HepG2 (cell line): ENCODE results near the gene FKBP9. TPM values are rescaled to one million over a fixed set of nuclear protein-coding genes. Genes with fewer than 3 reads are reported as not detected.

Source experiments
- HOXA9 ChIP-seq: sonication (generic); formaldehyde crosslinking; IDR thresholded peaks from 2 replicates; pipeline ENCODE4 v1.8.1; 2022; ENCODE audit warnings: missing genetic modification reagents, mild to moderate bottlenecking, moderate library complexity, borderline replicate concordance
- NFYC ChIP-seq: IDR thresholded peaks from 2 replicates; pipeline ENCODE4 v1.6.1; 2016; ENCODE audit warnings: missing genetic modification reagents, missing compliant biosample characterization
- SIX4 ChIP-seq: sonication (generic); formaldehyde crosslinking; IDR thresholded peaks from 2 replicates; pipeline ENCODE4 v1.4.0; 2020; ENCODE audit warnings: missing genetic modification reagents
- SMAD1 ChIP-seq: sonication (generic); formaldehyde crosslinking; IDR thresholded peaks from 2 replicates; pipeline ENCODE4 v1.4.0; 2020; ENCODE audit warnings: missing genetic modification reagents, low read depth, mild to moderate bottlenecking, borderline replicate concordance
- ZNF407 ChIP-seq: sonication (generic); formaldehyde crosslinking; IDR thresholded peaks from one replicate; pipeline ENCODE4 v1.5.1; 2020; ENCODE audit warnings: mild to moderate bottlenecking, missing genetic modification reagents; ENCODE audit errors: not compliant biosample characterization
- ZNF570 ChIP-seq: sonication (generic); formaldehyde crosslinking; IDR thresholded peaks from 2 replicates; pipeline ENCODE4 v1.4.0; 2020; ENCODE audit warnings: mild to moderate bottlenecking, missing genetic modification reagents, borderline replicate concordance
- ZNF572 ChIP-seq: sonication (generic); formaldehyde crosslinking; IDR thresholded peaks from 2 replicates; pipeline ENCODE4 v1.5.1; 2020; ENCODE audit warnings: mild to moderate bottlenecking, missing genetic modification reagents
- polyA plus RNA-seq, 8 experiments: library from polyadenylated mRNA; depleted of rRNA in 3 of 8; stranded (reverse) in 7 of 8; unstranded in 1 of 8; fragments of >200 nt; fragmentation: Illumina TruSeq in 4 of 8; extraction: Trizol in 4 of 8; gene quantifications; 2 replicates each; pipeline versions ENCODE4 v1.2.1 to v1.2.3, GENCODE V29; 2011 to 2016; ENCODE audit warnings: low read depth in 4 of 8, missing spikeins in 1 of 8, mixed read lengths in 1 of 8; ENCODE audit not compliant: insufficient read depth in 1 of 8
- total RNA-seq, 5 experiments: library from RNA; depleted of rRNA; stranded (reverse); fragments of >200 nt; fragmentation: Illumina TruSeq; extraction: Trizol; gene quantifications; 2 replicates each; pipeline ENCODE4 v1.2.3, GENCODE V29; 2016; ENCODE audit warnings: low read depth in 1 of 5
- TF ChIP-seq, protein P1 (sequence below): sonication (generic); formaldehyde crosslinking; IDR thresholded peaks from 2 replicates; pipeline ENCODE4 v1.4.0; 2020; ENCODE audit warnings: missing genetic modification reagents, borderline replicate concordance
- TF ChIP-seq, protein P2 (sequence below): IDR thresholded peaks from 2 replicates; pipeline ENCODE4 v1.6.1; 2016; ENCODE audit warnings: missing compliant biosample characterization, missing genetic modification reagents, borderline replicate concordance
- TF ChIP-seq, protein P3 (sequence below): sonication (generic); formaldehyde crosslinking; IDR thresholded peaks from 2 replicates; pipeline ENCODE4 v1.8.0; 2022; ENCODE audit warnings: missing genetic modification reagents, mild to moderate bottlenecking, moderate library complexity, borderline replicate concordance

FKBP9 gene
- total and polyA plus RNA-seq, 2 of the 13 experiments (the other 11 are each of a cell fraction or from before 2014, with no cell fraction given) = 34.0 to 41.5 TPM

DNA sequence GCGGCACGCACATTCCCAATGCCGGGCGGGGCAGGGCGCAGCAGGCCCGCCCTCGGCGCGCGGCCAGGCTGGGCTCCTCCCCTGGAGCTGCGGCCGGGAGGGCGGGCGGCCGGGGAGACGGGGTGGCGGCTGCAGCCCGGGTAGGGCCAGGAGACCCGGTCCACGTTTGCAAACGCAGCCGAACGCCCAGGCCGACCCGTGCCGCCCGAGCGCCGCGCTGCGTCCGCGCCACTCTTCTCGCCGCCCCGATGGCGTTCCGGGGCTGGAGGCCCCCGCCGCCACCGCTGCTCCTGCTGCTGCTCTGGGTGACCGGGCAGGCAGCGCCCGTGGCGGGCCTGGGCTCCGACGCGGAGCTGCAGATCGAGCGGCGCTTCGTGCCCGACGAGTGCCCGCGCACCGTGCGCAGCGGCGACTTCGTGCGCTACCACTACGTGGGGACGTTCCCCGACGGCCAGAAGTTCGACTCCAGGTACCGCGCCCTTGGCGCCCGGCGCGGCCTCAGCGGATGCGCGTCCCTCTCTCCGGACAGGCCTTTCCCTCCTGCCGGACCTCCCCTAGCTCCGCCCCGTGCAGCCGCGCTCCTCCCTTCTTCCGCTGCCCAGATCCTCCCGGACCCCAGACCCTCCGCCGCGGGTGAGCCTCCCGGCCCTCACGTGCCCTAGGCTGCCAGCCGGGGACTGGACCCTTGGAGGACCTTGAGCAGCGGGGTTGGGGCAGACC is at the start of gene FKBP9 (continued):
- TF ChIP-seq ZNF407 = no peak
- TF ChIP-seq SMAD1 = peak; percentile 75; the same call in 1 of the 2 replicates
- TF ChIP-seq, protein P1, sequence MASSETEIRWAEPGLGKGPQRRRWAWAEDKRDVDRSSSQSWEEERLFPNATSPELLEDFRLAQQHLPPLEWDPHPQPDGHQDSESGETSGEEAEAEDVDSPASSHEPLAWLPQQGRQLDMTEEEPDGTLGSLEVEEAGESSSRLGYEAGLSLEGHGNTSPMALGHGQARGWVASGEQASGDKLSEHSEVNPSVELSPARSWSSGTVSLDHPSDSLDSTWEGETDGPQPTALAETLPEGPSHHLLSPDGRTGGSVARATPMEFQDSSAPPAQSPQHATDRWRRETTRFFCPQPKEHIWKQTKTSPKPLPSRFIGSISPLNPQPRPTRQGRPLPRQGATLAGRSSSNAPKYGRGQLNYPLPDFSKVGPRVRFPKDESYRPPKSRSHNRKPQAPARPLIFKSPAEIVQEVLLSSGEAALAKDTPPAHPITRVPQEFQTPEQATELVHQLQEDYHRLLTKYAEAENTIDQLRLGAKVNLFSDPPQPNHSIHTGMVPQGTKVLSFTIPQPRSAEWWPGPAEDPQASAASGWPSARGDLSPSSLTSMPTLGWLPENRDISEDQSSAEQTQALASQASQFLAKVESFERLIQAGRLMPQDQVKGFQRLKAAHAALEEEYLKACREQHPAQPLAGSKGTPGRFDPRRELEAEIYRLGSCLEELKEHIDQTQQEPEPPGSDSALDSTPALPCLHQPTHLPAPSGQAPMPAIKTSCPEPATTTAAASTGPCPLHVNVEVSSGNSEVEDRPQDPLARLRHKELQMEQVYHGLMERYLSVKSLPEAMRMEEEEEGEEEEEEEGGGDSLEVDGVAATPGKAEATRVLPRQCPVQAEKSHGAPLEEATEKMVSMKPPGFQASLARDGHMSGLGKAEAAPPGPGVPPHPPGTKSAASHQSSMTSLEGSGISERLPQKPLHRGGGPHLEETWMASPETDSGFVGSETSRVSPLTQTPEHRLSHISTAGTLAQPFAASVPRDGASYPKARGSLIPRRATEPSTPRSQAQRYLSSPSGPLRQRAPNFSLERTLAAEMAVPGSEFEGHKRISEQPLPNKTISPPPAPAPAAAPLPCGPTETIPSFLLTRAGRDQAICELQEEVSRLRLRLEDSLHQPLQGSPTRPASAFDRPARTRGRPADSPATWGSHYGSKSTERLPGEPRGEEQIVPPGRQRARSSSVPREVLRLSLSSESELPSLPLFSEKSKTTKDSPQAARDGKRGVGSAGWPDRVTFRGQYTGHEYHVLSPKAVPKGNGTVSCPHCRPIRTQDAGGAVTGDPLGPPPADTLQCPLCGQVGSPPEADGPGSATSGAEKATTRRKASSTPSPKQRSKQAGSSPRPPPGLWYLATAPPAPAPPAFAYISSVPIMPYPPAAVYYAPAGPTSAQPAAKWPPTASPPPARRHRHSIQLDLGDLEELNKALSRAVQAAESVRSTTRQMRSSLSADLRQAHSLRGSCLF (CRISPR knock-in tag) = no peak
- no peak; the same call in 1 of the 2 replicates for TF ChIP-seq NFYC
- TF ChIP-seq, protein P2, sequence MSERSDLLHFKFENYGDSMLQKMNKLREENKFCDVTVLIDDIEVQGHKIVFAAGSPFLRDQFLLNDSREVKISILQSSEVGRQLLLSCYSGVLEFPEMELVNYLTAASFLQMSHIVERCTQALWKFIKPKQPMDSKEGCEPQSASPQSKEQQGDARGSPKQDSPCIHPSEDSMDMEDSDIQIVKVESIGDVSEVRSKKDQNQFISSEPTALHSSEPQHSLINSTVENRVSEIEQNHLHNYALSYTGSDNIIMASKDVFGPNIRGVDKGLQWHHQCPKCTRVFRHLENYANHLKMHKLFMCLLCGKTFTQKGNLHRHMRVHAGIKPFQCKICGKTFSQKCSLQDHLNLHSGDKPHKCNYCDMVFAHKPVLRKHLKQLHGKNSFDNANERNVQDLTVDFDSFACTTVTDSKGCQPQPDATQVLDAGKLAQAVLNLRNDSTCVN (CRISPR knock-in tag) = no peak
- no peak for TF ChIP-seq ZNF570 (CRISPR knock-in tag)
- no peak for TF ChIP-seq ZNF572 (CRISPR knock-in tag)
- TF ChIP-seq, protein P3, sequence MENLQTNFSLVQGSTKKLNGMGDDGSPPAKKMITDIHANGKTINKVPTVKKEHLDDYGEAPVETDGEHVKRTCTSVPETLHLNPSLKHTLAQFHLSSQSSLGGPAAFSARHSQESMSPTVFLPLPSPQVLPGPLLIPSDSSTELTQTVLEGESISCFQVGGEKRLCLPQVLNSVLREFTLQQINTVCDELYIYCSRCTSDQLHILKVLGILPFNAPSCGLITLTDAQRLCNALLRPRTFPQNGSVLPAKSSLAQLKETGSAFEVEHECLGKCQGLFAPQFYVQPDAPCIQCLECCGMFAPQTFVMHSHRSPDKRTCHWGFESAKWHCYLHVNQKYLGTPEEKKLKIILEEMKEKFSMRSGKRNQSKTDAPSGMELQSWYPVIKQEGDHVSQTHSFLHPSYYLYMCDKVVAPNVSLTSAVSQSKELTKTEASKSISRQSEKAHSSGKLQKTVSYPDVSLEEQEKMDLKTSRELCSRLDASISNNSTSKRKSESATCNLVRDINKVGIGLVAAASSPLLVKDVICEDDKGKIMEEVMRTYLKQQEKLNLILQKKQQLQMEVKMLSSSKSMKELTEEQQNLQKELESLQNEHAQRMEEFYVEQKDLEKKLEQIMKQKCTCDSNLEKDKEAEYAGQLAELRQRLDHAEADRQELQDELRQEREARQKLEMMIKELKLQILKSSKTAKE (CRISPR knock-in tag) = peak; percentile 64
- peak; percentile 97; the same call in 1 of the 2 replicates for TF ChIP-seq HOXA9 (CRISPR knock-in tag)
- TF ChIP-seq SIX4 = 0 out of 2 replicates have a peak, but pooled peaks have one; percentile 15
